Left forelimb (tissue), 1 donor: ENCODE results near the gene KCNMB3.
"Not testable (repeated sequence)": the region's sequence is repeated elsewhere in the genome, so short reads cannot be mapped to it uniquely, and the experiment has no call there.

Experiments used
- DNase-seq: peaks from one replicate; pipeline ENCODE4 v3.0.0-alpha.2; 2018; ENCODE audit warnings: low spot score

KCNMB3 gene, protein sequence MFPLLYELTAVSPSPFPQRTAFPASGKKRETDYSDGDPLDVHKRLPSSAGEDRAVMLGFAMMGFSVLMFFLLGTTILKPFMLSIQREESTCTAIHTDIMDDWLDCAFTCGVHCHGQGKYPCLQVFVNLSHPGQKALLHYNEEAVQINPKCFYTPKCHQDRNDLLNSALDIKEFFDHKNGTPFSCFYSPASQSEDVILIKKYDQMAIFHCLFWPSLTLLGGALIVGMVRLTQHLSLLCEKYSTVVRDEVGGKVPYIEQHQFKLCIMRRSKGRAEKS

GRCh38 chr3:179250803-179251476 is at the start of gene KCNMB3:
KCNMB3 (minus strand) TSS chr3:179251114; CDS start chr3:179250990, 124 bp downstream.
- DNase-seq: no peak

GRCh38 chr3:179299999-179300613 is 49.2 kb upstream of the KCNMB3 start:
- DNase-seq: no peak

DNA sequence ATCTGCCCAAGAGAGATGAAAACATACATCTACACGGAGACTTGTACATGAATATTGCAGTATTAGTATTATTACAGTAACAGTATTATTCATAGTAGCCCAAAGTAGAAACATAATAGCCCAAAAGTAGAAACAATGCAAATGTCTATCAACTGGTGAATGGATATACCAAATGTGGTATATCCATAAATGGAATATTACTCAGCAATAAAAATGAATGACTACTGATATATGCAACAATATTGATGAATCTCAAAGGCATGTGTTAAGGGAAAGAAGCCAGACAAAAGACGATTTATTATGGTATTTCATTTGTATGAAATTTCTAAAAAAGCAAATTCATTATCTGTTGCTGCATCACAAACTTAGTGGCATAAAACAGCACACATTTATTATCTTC is 48.4 kb upstream of the KCNMB3 start:
- no peak for DNase-seq

DNA sequence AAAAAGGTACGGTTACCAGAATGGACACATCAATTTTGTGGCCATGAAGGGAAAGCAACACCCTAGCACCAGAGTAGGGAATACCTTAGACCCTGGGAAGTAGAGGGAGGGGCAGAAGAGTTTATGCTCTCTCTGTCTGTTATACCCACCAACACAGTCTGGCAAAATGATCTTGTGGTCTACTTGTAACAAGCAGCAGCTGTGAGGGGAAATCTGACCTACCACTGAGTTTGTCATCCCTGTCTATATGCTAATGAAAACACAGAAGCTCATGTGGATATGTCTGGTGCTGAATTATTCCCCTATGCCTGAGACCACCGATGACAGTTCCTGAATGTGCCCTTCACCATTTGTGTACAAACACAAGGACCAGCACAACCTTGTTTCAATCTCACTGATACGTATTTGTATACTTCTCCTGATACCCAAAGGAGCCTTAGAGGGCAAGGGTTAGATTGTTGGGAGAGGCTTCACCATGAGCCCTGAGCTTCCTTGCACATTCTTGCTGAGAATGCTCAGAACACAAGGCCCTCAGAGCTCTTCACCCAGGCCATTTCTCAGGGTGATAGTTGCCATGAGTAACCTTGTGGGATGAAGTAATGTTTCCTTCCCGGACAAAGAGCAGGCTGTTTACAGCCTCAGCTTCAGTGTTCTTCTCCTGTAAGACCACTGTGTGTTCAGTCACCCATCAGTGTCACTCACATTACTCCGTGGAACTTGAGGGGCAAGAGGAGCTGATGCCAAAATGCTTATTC is 47.2 kb upstream of the KCNMB3 start:
- DNase-seq: no peak

DNA sequence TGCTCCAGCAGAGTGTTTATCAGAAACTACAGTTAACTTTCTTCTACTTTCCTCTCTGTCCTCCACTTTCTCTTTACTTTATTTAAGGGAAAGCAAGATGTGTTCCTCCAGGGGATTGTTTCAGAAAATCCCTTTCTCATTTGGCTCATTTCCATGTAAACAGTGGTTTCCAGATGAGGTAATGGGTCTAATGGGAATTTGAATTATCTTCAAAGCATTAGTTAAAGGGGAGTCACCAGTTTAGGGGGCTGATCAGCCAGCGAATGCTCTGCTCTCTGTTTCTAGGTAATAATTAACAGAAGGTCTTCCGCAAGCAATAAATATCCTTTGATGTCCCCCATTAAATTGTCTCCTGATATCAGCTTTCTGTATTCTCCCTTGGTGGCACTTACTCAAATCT is 41.5 kb upstream of the KCNMB3 start:
- DNase-seq: no peak

GRCh38 chr3:179289295-179289694 is 38.4 kb upstream of the KCNMB3 start:
- no peak for DNase-seq

- DNase-seq: no peak
These were observed 37.9 kb upstream of the KCNMB3 start for GRCh38 chr3:179288845-179289244.

DNA sequence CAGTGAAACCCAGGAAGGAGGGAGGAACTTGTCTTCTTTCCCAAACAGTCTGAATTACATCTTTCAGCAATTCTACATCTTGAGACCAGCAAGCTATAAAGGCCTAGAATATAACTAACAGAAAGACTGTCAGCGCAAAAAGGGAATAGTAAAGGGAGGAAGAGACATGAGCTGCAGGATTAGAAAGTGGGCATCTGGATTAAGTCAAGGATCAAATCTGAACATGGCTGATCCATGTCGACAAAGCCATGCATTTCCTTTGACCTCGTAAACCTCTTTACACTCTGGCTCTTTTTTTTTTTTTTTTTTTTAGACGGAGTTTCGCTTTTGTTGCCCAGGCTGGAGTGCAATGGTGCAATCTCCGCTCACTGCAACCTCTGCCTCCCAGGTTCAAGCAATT is 35.4 kb upstream of the KCNMB3 start:
- DNase-seq: no peak

- DNase-seq: no peak
These were observed 30.9 kb upstream of the KCNMB3 start for GRCh38 chr3:179281825-179282224.

GRCh38 chr3:179279837-179280236 is 28.9 kb upstream of the KCNMB3 start:
- DNase-seq: no peak

- DNase-seq: no peak
These were observed 28.2 kb upstream of the KCNMB3 start for GRCh38 chr3:179278932-179279693.

GRCh38 chr3:179278151-179278550 is 27.2 kb upstream of the KCNMB3 start:
- no peak for DNase-seq

DNA sequence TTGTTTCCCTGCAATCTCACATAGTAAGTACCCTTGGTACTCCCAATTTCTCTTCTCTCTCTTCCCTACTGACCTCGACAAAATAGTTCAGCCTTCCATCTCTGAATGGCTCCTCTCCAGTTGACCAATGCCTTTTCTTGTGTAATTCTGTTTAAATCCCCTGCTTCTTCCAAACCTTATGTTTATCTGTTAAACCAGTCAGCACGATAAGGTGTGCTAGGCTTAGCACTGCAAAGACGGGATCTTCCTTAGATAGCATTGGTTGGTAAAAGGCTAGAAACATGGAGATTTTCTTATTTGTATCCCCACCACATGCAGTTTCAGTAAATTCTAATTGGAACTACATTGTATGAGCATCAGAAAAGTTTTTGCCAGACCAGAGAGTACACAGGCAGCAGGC is 25.8 kb upstream of the KCNMB3 start:
- no peak for DNase-seq

DNA sequence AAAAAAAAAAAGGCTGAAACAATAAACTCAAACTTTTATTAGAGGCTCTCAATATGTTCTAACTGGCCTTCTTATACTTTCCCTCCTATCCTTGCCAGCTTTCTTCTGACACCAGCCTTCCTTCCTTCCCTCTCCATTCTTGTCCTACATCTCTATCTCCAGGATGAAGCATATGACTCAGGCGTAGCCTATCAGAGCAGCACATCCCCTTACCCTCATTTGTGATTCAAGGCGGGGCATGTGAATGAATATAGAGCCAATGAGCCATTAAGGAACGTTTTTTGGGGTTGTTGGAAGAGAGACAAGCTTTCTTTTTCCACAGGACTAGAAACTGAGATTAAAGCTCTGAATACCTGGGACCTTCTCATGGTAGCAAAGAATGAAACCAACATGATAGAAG is 25.1 kb upstream of the KCNMB3 start:
- DNase-seq: no peak

GRCh38 chr3:179274434-179274833 is 23.5 kb upstream of the KCNMB3 start:
- not testable (repeated sequence) for DNase-seq

- no peak for DNase-seq
These were observed 21.5 kb upstream of the KCNMB3 start for GRCh38 chr3:179272385-179272784.

GRCh38 chr3:179269152-179269707 is 18.3 kb upstream of the KCNMB3 start:
- DNase-seq: no peak

- no peak for DNase-seq
These were observed 17.6 kb upstream of the KCNMB3 start for GRCh38 chr3:179268400-179269051.

DNA sequence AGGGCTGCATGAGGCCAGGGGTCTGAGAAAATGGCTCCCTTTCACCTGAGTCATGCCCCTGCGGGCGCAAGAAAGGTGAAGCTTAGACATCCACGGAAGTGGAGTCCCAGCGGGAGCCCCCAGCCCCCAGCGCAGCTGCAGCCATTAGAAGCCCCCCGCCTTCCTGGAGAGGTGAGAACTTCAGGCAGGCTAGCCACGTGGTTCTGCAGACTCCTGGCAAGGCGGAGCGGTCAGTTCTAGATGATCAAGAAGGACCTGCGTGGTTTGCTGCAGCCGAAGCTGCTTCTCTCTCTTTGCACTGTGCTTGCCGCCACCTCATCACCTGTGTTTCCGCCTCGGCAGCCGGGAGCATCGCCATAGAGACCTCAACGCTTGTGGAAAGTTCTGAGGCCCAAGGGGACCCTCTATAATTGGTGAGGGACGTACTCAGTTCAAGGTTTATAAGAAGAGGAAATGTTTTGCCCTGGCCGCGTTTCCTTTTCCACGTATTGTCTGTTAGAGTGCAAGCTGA is 15.8 kb upstream of the KCNMB3 start:
- no peak for DNase-seq

GRCh38 chr3:179265875-179266274 is 15.0 kb upstream of the KCNMB3 start:
- no peak for DNase-seq

GRCh38 chr3:179265092-179265491 is 14.2 kb upstream of the KCNMB3 start:
- no peak for DNase-seq
